ENCODE data around the gene PLD2. TPM values are rescaled to one million over a fixed set of nuclear protein-coding genes. Genes with fewer than 3 reads are reported as not detected.
"Not testable (repeated sequence)": the region's sequence is repeated elsewhere in the genome, so short reads cannot be mapped to it uniquely, and the experiment has no call there.

The PLD2 gene
- total RNA-seq, 1 donor from 2014 or later, result 33.4 TPM

- peak overlapping the region; percentile 38 for H3K27ac ChIP-seq
- DNase-seq (no peak), ATAC-seq (no peak)
- H3K4me1 ChIP-seq, result peaks cover 42% of the 10 kb centered on the region
- H3K27me3 ChIP-seq, result no peaks in the 10 kb centered on the region
- H3K4me3 ChIP-seq, result no peak overlapping the region
- no peaks in the 10 kb centered on the region for H3K36me3 ChIP-seq
- no peak for TF ChIP-seq CTCF (IDR thresholded peaks at IDR 0.05)
- intact Hi-C loops (cut with DNase I), result no loop called here
- H3K9me3 ChIP-seq, result no peaks in the 10 kb centered on the region
These were observed 53.1 kb downstream of the PLD2 start for GRCh38 chr17:4859816-4860625.

- no peaks in the 10 kb centered on the region for H3K9me3 ChIP-seq
- H3K27ac ChIP-seq, result peak overlapping the region; percentile 31
- intact Hi-C loops (cut with DNase I), result no loop called here
- no peak overlapping the region for H3K4me3 ChIP-seq
- no peaks in the 10 kb centered on the region for H3K36me3 ChIP-seq
- DNase-seq (no peak), ATAC-seq (no peak)
- no peak for TF ChIP-seq CTCF (IDR thresholded peaks at IDR 0.05)
- peaks cover 41% of the 10 kb centered on the region for H3K4me1 ChIP-seq
- H3K27me3 ChIP-seq, result no peaks in the 10 kb centered on the region
These were observed 53.7 kb downstream of the PLD2 start for GRCh38 chr17:4860651-4861050.

GRCh38 chr17:4861052-4861451 lies 54.1 kb downstream of the PLD2 start:
- no peak overlapping the region for H3K4me3 ChIP-seq
- H3K36me3 ChIP-seq, result no peaks in the 10 kb centered on the region
- intact Hi-C loops (cut with DNase I), result no loop called here
- H3K4me1 ChIP-seq, result peaks cover 37% of the 10 kb centered on the region
- TF ChIP-seq CTCF (IDR thresholded peaks at IDR 0.05), result no peak
- no peaks in the 10 kb centered on the region for H3K9me3 ChIP-seq
- ATAC-seq (no peak), DNase-seq (no peak)
- no peaks in the 10 kb centered on the region for H3K27me3 ChIP-seq
- no peak overlapping the region for H3K27ac ChIP-seq

GRCh38 chr17:4862720-4863119 lies 55.8 kb downstream of the PLD2 start:
- no peak for TF ChIP-seq CTCF (IDR thresholded peaks at IDR 0.05)
- intact Hi-C loops (cut with DNase I), result no loop called here
- H3K9me3 ChIP-seq, result no peaks in the 10 kb centered on the region
- no peak for DNase-seq
- H3K4me3 ChIP-seq, result no peak overlapping the region
- H3K27ac ChIP-seq, result no peak overlapping the region
- H3K36me3 ChIP-seq, result no peaks in the 10 kb centered on the region
- peaks cover 23% of the 10 kb centered on the region for H3K4me1 ChIP-seq
- no peak for ATAC-seq
- no peaks in the 10 kb centered on the region for H3K27me3 ChIP-seq

- Histone ChIP-seq H3K36me3 (no peaks in the 10 kb centered on the region), H3K4me1 (peaks cover 19% of the 10 kb centered on the region), H3K9me3 (no peaks in the 10 kb centered on the region), H3K27ac (no peak overlapping the region), H3K4me3 (no peak overlapping the region), H3K27me3 (no peaks in the 10 kb centered on the region)
- DNase-seq, result no peak
- intact Hi-C loops (cut with DNase I), result no loop called here
- TF ChIP-seq CTCF (IDR thresholded peaks at IDR 0.05), result no peak
- no peak for ATAC-seq
These were observed 56.4 kb downstream of the PLD2 start for GRCh38 chr17:4863321-4863720.

- H3K9me3 ChIP-seq; H3K27me3 ChIP-seq; H3K4me3 ChIP-seq; DNase-seq; H3K36me3 ChIP-seq; H3K27ac ChIP-seq; intact Hi-C loops (cut with DNase I); ATAC-seq: not testable (repeated sequence)
- peaks cover 28% of the 10 kb centered on the region for H3K4me1 ChIP-seq
These were observed 60.6 kb downstream of the PLD2 start for GRCh38 chr17:4867535-4867934.

GRCh38 chr17:4869058-4869998 lies 62.4 kb downstream of the PLD2 start:
- H3K36me3 ChIP-seq; H3K9me3 ChIP-seq; H3K27me3 ChIP-seq; intact Hi-C loops (cut with DNase I); DNase-seq; H3K27ac ChIP-seq; H3K4me3 ChIP-seq: not testable (repeated sequence)
- peak; percentile 20 for ATAC-seq
- H3K4me1 ChIP-seq, result peaks cover 23% of the 10 kb centered on the region
